Smooth muscle cell of the brain vasculature (primary cell): Measurements from ENCODE around the gene MLIP.
A peak's percentile ranks its signal among the peaks of the same experiment; 100 is the strongest.

Source experiments
- DNase-seq: peaks from one replicate; pipeline ENCODE4 v3.0.0-alpha.2; 2012; ENCODE audit warnings: low read depth, low spot score

Gene MLIP

DNA sequence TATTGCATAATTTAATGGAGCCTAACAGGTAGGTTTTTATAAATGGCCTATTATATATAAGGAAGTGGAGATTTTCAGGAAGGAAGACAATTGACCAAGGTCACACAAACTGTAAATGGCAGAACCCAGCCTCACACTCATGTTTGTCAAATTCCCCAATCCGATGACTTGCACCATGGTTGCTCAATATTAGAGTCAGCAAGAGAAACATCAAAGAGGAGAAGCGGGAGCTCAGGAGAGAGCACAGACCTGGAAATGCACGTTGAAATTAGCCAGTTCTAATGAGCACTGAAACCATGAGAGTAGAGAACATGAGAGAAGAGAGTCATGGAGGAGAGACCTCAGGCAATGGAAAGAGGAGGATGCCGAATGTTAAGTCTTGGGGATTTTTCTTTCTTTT, 13.5 kb upstream of the MLIP start:
- DNase-seq: no peak

GRCh38 chr6:54098450-54099044, 12.7 kb upstream of the MLIP start:
- no peak for DNase-seq

GRCh38 chr6:54099225-54099624, 12.0 kb upstream of the MLIP start:
- DNase-seq: no peak

- no peak for DNase-seq
Observed at GRCh38 chr6:54100411-54101006, 10.7 kb upstream of the MLIP start.

GRCh38 chr6:54102238-54102637, 9.0 kb upstream of the MLIP start:
- DNase-seq: no peak

GRCh38 chr6:54103497-54103896, 7.7 kb upstream of the MLIP start:
- DNase-seq: no peak

GRCh38 chr6:54106727-54107126, 4.5 kb upstream of the MLIP start:
- DNase-seq: no peak

GRCh38 chr6:54107470-54108090, 3.7 kb upstream of the MLIP start:
- no peak for DNase-seq

- no peak for DNase-seq
Observed at GRCh38 chr6:54108271-54108670, 3.0 kb upstream of the MLIP start.

- no peak for DNase-seq
Observed at GRCh38 chr6:54109586-54109985, 1.7 kb upstream of the MLIP start.

- DNase-seq: no peak
Observed at GRCh38 chr6:54112151-54112650, 958 bp downstream of the MLIP start.

DNA sequence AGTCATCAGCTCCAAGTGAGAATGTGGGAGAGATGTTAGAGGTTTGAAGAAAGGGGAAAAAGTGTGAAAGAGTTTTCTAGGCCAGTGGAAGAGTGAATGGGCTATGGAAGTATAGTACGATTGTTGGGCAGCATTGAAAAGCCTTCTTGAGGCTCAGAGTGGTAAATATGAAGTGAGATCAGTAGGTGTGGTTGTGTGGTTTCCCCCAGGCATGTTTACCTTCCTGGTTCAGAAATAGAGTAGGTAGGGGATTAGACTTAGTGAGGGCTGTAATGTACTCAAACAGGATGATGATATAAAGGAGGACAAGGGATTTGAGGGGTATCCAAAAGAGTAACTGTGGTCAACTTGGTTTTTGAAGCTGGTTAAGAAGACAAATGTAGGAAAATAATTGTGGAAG, 3.7 kb downstream of the MLIP start:
- no peak for DNase-seq

DNA sequence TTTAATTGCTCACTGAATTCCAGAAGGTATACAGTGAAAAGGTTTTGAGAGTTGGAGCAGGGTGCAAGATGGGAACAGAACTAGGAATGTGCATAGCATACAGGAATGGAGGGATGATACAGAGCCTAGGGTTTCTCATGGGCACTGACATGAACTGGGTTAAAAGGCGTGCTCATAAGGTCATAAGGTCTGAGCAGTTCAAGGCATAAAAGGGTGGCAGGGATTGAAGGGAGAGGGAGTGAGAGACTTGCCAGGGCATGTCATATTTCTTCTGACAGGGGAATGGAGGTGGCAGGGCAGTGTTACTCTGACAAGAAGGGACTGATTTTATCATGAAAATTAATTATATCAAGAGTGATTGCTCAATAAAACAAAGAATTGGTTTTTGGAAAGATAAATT, 4.7 kb downstream of the MLIP start:
- DNase-seq: no peak

DNA sequence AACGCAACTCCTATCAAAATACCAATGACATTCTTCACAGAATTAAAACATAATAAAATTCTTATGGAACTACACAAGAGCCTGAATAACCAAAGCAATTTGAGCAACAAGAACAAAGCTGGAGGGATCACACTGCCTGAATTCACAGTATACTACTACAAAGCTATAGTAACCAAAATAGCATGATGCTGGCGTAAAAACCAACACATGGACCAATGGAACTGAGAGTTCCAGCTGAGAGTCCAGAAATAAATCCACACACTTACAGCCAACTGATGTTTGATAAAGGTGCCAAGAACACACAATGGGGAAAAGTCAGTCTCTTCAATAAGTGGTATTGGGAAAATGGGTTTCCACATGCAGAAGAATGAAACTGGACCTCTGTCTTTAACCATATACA, 6.9 kb downstream of the MLIP start:
- DNase-seq: no peak

- DNase-seq: no peak
Observed at GRCh38 chr6:54125493-54125892, 14.2 kb downstream of the MLIP start.

GRCh38 chr6:54130179-54130578, 18.9 kb downstream of the MLIP start:
- no peak for DNase-seq

- DNase-seq: no peak
Observed at GRCh38 chr6:54132587-54132986, 21.3 kb downstream of the MLIP start.

- no peak for DNase-seq
Observed at GRCh38 chr6:54133186-54133585, 21.9 kb downstream of the MLIP start.

DNA sequence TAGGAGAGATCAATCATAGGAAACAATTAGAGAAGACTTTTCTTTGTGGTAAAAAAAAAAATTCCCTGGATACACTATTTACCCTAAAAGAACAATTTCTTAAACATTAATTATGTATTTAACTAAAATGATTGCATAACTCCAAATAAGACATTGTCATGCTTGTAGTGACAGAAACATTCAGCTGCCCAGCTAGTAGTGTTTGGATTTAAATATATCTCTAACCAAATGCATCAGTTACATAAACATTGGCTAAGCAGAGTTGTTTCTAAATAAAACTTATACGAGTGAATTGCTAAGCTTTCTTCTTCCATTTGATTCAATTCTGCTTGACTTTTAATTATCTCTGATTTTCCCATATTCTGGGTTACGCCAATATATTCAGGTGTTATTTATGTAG, 23.7 kb downstream of the MLIP start:
- DNase-seq: no peak

GRCh38 chr6:54135665-54136369, 24.6 kb downstream of the MLIP start:
- peak; percentile 62 for DNase-seq

DNA sequence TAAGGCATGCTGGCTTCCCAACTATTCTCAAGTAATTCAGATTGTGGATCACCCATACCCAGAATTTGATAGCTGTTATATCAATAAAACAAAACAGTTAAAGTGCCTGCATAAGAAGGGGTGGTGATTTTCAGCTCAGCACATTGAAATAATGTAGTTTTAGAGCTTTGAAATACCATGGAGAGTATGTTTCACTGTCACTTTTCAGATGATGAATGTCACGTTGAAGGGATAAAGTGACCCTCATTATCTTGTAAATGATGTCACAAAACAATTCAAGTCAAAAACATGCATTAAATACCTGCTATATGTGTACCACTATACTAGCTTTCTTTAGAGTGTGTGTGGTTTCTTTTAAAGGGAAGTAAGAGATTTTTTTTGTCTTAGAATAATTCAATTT, 27.6 kb downstream of the MLIP start:
- no peak for DNase-seq

DNA sequence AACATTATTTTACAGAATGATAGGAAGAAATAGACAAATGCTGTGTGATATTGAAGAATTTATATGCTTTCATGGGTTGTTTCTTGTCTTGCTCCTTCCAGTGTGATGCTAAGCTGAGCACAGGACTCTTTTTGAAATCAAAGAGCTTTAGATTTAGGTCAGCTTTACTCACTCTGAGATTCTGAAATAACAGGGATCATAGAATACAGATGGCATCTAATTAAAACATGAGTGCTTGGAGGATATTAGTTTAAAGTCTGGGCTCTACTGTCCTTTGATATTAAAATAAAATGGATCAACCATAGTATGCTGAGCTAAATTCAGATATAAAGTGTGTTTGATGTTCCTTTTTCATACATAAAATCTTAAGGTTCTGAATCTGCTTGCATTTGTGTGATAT, 29.6 kb downstream of the MLIP start:
- DNase-seq: no peak
